Measurements from ENCODE around the gene PLCL1.

The PLCL1 gene

DNA sequence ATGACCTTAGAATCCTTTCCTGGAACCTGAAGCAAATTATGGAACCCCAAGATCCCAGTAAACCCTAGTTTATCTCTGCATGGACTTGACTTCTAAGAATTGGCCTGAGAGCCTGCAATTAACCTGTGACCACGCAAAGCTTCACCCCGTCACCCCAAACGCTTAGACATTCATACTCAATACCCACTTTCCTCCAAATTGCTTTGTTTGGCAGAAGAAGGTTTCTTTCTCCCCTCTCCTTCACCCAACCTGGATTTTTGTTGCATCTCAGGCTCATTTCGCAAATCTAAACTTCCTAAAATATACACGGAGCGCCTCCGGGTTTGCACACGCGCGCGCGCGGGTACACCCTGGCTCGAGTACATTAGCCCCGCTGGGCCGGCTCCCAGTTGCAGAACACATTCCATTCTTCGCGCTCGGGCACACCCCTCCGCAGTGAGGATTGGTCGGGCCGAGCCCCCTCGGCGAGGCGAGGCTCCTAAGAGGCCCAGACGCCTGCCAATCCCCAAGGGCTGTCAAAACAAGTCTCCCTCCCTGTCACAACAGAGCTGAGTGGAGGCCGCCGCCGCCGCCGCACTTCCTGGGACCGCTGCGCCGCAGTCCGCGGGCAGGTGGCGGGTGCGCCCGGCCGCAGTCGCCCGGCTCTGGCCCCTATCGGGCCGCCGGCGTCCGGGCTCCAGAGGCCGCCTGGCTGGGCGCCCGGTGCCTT lies at the start of gene PLCL1:
Gene PLCL1 (plus strand): TSS at position 545 of the 709 bp plus-strand sequence.
- DNase-seq: peak; percentile 85
- in situ Hi-C loops (cut with MboI; ENCODE audit: low pct_unique_long_range_greater_than_20kb, low sequenced_read_pairs): no loop called here

DNA sequence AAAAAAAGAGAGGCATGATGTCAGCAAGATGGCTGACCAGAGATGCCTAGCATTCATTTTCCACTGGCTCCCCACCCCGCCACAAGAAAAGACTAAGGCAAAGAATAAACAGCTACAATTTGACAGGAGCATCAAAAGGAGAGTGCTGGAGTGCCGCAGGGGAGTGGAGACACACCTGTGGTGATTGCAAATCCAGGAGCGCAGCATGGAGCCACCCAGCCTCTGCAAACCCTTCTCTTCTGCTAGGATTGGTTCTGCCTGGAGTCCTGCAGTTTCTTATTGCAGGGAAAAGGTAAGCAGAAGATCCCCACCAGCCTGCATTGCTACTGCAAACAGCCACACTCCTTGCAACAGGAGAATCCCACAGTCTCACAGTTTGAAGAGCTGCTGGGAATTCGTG lies 45.4 kb upstream of the PLCL1 start:
- in situ Hi-C loops (cut with MboI; ENCODE audit: low pct_unique_long_range_greater_than_20kb, low sequenced_read_pairs): no loop called here
- DNase-seq: no peak

DNA sequence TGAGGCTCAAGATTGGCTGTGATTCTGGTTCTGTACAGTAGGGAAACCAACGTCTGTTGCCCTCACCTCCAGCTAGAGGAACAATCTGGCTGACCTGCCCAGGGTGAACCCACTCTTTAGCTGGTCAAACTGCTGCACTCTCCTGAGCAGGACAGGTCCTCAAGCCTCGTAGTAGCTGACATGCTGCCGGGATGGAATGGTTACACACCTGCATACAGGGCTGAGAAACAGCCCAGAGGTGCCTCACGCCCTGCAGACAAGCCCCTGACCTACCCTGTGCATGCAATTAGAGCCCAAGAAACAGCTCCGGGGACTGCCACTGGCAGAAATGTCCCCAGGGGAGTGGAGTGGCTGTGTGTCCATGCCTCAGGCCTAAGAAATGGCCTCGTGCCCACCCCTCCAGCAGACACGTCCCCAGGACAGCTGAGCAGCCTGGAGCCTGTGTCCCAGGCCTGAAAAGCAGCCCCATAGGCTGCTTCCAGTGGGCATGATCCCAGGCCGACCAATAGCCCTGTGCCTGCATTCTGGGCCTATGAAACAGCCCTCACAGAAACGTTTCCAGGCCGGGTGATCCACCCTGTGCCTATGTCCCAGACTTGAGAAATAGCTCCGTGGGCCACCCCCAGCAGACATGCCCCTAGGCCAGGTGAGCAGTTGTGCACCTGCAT lies 44.6 kb upstream of the PLCL1 start:
- in situ Hi-C loops (cut with MboI; ENCODE audit: low pct_unique_long_range_greater_than_20kb, low sequenced_read_pairs): no loop called here

DNA sequence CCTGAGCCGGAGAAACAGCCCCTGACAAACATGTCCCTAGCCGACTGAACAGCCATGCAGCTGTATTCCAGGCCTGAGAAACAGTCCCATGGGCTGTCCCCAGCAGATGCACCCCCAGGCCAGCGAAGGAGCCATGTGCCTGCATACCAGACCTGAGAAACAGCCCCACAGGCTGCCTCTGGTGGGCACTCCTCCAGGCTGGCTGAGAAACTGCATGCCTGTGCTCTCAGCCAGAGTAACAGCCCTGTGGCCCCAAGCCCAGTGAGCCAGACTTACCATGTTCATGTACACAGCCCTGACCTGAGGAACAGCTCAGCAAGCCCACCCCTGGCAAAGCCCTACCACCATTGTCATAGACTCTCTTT lies 44.1 kb upstream of the PLCL1 start:
- in situ Hi-C loops (cut with MboI; ENCODE audit: low pct_unique_long_range_greater_than_20kb, low sequenced_read_pairs): no loop called here
- DNase-seq: no peak

More for the DNA sequence above, 44.6 kb upstream of the PLCL1 start:
- DNase-seq: no peak

DNA sequence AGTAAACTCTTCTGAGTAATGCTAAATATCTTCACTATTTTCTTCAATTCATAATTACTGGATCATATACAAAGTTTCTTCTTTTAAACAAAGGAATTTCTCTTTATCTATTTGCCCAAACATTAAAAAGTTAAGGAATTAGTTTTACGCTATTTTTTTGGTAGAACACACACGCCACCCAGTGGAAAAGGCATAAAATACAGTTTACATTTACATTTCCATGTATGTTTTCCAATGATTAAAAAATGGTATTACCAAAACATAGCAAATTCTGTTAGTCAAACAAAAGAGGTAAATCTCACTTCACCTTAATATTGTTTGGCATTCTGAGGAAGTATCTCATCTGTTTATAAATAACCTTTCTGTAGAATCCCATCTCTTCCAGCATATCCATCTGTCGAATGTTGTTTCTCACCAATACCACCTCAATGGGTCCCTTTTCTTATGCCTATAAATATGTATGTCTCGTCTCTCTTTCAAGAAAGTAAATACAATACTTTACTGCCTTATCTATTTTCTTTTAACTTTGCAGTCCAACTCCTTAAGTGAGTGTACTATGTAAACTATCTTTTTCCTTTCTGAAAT lies 26.5 kb upstream of the PLCL1 start:
- in situ Hi-C loops (cut with MboI; ENCODE audit: low pct_unique_long_range_greater_than_20kb, low sequenced_read_pairs): no loop called here
- DNase-seq: peak; percentile 49

DNA sequence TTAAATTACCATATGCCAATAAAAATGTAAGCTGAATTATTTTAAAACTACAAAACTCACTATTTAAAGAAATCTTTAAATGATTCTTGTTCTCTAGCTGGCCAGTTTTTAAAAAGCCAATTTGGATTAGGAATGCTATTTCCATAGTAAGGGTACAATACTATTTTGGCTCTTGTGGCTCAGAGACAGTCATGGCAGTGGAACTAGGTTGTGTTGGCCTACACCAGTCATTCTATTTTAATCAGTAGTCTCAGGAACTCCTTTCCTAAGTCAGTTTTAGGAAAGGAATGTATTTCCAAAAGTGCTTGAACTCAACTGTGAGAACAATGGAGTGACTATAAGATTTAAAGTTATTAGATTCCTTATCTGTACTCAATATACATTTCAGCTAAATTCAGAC lies 25.1 kb upstream of the PLCL1 start:
- no peak for DNase-seq
- in situ Hi-C loops (cut with MboI; ENCODE audit: low pct_unique_long_range_greater_than_20kb, low sequenced_read_pairs): no loop called here

DNA sequence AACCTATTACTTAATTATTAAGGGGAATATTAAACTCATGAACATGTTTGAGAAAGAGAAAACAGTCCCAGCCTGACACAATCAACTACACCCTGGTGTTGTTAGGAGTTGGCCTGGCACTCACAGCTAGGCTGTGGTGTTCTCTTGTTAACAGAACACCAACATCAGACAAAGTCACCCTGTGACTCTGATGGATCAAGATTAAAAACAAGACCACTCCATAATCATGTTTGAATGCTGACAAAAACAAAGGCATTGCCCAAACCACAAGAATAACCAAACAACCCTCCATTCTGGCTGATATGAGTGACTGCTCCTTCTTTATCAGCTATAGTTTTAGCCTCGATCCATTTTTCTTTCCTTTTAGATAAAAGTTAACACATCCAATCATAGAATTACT lies 22.3 kb upstream of the PLCL1 start:
- peak; percentile 29 for DNase-seq
- in situ Hi-C loops (cut with MboI; ENCODE audit: low pct_unique_long_range_greater_than_20kb, low sequenced_read_pairs): no loop called here

DNA sequence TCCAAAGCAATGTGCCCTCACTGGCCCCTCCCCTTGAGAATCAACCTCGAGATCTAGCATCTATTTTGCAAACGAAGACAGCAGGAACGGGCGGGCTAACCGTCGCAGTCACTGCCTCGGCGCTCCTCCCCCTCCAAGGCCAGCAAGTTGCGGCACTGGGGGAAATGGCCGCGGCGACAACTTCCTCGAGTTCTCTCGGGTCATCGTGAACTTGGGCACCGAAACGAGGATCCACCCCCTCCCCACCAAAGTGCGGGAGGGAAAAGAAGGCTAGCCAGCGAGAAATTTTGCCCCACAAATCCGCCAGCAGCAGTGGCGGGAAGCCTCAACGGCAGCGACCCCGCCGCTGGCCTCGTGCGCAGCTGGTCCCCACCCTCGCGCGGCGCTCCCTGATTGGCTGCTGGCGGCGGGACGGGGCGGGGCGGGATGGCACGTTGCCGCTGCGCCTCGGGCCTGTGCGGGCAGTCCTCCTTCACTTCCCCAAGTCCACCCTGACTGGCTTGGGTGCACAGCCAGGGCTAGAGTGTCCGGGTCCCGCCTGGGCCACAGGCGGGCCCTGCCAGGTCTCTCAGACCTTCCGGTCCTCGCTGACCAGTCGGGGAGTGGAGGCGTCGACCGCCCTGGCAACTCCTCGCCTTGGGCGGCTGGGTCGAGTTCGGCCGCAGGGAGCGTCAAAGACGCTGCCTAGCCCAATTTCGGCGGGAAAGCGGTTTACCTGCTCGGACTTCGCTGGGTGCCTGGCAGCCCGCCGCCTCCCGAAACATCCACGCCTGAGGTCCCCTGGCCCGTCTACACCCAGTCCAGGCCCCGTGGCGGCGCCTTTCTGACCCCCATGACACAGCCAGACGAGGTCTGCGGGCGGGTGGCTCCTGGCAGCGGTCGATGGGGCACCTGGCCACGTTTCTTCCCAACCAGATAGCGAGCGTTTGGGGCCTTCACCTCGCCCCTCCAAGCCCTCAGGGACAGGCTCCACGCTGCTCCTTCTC lies 19.1 kb upstream of the PLCL1 start, which contains the start of gene BOLL:
Gene BOLL (minus strand): TSS at position 364 of the 986 bp plus-strand sequence. CDS start 3,469 bp downstream, outside the sequence.
- in situ Hi-C loops (cut with MboI; ENCODE audit: low pct_unique_long_range_greater_than_20kb, low sequenced_read_pairs): no loop called here

DNA sequence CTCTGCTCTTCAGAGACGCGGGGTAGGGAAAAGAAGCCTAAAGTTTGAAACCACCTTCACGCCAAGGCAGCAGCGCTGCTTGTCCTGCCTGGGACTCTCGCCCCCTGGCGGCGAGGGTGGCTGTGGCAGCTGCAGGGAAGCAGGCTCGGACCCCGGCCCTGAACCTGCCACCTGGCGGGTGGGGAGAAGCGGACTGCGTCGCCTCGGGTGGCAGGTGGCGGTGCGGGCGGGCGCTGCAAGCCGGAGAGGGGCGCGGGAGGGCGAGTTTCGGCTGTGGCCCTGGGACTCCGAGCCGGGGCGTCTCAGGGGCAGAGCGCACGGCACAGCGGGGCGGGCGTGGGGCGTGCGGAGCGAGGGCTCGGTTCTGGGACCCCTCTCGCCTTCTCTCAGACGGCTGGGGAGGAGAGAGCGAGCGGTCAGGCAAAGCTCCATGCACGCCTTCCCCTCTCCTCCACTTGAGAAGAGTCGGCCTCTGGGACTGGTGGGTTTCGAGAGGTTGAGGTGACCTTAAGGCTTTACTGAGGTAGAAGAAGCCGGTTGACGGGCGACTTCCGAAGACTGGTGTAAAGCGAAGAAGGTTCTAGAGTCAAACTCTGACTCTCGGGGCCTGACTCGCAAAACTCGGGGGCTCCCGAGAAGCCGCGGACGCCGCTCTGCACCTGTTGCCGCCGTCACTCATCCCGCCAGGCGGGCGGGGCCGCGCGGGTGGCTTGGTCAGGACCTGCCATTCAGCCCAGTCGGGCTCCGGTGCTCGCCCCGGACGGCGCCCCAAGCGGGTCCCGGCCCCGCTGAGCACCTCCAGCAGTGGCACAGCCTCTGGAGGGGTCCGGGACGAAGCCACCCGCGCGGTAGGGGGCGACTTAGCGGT lies 18.1 kb upstream of the PLCL1 start:
- in situ Hi-C loops (cut with MboI; ENCODE audit: low pct_unique_long_range_greater_than_20kb, low sequenced_read_pairs): no loop called here
- DNase-seq: no peak

More for the DNA sequence above, 19.1 kb upstream of the PLCL1 start, which contains the start of gene BOLL:
- no peak for DNase-seq

DNA sequence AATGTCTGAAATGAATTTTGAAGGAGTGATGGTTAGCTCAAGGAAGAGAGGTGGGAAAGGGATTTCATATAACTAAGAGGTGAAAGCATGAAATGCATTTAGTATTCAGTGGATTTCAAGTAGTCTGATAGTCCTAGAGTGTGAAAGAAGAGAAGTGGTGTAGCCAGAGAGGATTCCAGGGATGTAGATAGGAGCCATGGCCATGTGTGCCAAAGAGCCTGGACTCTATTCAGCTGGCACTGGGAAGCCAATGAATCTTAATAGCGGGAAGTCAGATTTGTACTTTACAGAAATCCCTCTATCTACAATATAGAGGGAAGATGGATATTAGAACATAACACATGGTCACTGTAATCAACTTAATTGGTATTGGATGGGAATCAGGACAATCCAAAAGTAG lies 10.9 kb upstream of the PLCL1 start:
- in situ Hi-C loops (cut with MboI; ENCODE audit: low pct_unique_long_range_greater_than_20kb, low sequenced_read_pairs): no loop called here
- no peak for DNase-seq

DNA sequence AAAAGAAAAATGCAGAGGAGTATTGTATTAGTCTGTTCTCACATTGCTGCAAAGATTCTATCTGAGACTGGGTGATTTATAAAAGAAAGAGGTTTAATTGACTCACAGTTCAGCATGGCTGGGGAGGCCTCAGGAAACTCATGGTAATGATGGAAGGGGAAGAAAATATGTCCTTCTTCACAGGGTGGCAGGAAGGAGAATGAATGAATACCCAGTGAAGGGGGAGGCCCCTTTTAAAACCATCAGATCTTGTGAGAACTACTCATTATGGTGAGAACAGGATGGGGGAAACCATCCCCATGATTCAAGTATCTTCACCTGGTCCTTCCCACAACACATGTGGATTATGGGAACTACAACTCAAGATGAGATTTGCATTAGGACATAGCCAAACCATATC lies 9.1 kb upstream of the PLCL1 start:
- in situ Hi-C loops (cut with MboI; ENCODE audit: low pct_unique_long_range_greater_than_20kb, low sequenced_read_pairs): no loop called here
- no peak for DNase-seq

DNA sequence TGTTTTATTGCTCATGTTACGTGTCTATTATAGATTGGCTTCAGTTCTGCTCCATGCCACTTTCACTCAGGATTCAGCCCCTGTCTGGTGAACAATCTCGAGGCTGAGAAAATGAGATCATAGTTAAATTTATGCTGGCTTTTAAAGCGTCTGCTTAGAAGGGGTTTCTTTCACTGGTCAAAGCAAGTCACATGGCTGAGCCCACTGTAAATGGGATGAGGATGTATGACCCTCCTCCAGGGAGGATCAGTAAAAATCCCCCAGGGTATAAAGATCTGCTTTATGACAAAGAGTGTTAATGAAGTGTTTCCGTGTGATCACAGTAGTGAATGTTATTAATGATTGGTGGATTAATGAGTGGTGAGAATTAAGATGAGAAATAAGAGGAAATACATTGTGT lies 6.2 kb upstream of the PLCL1 start:
- in situ Hi-C loops (cut with MboI; ENCODE audit: low pct_unique_long_range_greater_than_20kb, low sequenced_read_pairs): no loop called here

DNA sequence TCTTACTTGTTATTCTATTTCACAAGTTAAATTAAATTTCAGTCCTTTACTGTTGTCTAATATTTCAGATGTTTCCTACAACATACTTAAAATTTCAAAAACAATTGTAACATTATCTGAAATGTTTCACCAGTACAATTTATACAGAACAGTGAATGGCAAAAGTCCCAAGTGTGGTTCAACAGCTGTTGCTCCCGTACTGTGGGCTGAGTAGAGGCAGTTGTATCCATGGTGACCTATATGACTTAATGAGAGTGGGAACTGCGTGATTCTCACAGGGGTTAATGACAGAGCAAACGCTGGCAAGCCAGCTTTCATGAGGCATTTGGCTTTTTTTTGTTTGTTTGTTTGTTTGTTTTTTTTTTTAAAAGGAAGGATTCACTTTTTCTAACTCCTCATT lies 5.3 kb upstream of the PLCL1 start:
- in situ Hi-C loops (cut with MboI; ENCODE audit: low pct_unique_long_range_greater_than_20kb, low sequenced_read_pairs): no loop called here
- no peak for DNase-seq

More for the DNA sequence above, 6.2 kb upstream of the PLCL1 start:
- no peak for DNase-seq

DNA sequence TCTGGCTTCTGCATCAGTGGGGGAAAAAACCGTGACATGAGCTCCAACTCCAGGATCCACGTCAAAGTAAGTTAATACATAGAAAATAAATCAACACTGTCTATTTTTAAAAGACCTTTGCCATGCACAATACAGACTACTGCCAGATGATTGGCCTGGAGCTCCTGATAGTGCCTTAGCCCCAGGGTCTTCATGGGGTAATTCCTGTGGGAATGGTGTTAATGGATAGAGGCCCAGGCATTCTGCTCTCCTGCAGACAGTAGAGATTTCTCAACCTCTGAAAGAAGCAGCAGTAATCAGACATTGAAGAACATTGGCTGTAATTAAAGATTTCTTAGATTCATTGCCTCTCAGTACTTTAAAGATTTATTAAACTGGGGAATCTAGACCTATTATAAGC lies 4.3 kb upstream of the PLCL1 start:
- in situ Hi-C loops (cut with MboI; ENCODE audit: low pct_unique_long_range_greater_than_20kb, low sequenced_read_pairs): no loop called here
- DNase-seq: no peak

DNA sequence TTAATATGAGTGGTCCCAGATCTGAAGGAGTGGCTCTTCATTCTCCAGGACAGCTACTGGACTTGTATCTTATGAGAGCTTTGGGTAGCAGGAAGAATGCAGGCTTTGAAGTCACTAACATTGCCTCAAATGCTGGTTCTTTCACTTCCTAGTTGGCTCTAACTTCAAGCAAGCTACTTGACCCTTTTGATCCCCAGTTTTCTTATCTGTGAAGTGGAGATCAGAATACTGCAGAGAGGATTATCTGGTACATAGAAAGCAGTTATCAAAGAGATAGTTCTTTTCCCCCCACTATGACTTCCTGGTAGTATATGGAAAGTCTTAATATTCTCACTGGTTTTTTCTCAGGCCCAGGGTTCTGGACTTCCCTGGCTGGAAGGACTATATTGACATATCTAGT lies 3.4 kb upstream of the PLCL1 start:
- no peak for DNase-seq
- in situ Hi-C loops (cut with MboI; ENCODE audit: low pct_unique_long_range_greater_than_20kb, low sequenced_read_pairs): no loop called here

DNA sequence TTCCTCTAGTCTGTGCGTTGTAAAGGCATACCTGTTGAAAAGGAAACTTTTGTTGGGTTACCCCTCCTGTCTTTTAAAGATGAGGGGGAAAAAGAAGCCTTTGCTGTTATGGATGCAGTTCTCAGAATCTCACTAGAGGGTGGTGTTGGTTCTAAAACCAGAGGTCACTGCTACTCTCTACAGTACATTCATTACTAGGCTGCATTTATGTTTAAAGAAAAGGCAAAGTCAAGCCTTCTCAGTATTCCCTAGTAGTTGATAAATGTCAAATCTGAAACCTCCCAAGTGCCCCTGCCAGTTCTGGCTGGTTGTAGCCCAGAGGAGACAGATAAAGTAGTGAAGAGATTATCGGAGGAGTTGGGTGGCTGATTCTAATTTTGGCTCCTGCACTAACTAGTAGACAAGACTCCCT lies 1.4 kb upstream of the PLCL1 start:
- in situ Hi-C loops (cut with MboI; ENCODE audit: low pct_unique_long_range_greater_than_20kb, low sequenced_read_pairs): no loop called here
- peak; percentile 70 for DNase-seq

DNA sequence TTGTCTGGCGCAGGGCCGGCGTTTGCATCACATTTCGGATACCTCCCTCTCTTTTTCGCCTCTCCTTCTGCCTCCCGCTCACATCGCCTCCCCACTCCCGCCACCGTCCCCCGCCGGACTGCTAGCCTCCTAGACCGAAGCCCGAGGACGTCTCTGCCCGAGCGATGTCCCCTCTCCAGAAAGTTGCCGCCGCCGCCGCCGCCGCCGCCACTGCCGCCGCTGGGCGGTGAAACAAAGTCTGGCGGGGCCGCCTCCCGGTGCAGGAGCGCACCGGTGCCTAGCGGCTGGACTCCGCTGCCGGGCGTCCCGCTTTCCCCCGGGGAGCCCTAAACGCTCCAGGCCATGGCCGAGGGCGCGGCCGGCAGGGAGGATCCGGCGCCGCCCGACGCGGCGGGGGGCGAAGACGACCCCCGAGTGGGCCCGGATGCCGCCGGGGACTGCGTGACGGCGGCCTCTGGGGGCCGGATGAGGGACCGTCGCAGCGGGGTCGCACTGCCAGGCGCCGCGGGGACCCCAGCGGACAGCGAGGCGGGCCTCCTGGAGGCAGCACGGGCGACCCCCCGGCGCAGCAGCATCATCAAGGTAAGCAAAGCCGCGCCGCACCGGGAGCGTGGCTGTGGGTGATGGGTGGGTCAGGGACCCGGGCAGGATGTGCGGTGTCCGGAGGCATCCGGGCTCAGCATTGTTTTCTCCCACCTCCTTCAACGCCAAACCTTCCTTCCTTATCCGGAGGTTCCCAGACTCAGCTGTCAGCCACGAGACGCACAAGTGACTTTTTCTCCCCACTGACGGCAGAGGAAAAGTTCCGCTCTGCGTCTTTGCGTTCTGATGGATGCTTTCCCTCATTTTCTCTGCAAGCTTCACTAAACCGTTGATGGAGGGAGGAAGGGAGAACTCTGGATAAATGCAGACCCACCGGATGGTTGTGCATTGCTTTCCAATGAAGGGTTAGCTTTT lies 643 bp downstream of the PLCL1 start:
- DNase-seq: no peak
- in situ Hi-C loops (cut with MboI; ENCODE audit: low pct_unique_long_range_greater_than_20kb, low sequenced_read_pairs): no loop called here
